ENCODE measurements around the gene ANTXRL.
"Not testable (repeated sequence)": the region's sequence is repeated elsewhere in the genome, so short reads cannot be mapped to it uniquely, and the experiment has no call there.

Gene ANTXRL

DNA sequence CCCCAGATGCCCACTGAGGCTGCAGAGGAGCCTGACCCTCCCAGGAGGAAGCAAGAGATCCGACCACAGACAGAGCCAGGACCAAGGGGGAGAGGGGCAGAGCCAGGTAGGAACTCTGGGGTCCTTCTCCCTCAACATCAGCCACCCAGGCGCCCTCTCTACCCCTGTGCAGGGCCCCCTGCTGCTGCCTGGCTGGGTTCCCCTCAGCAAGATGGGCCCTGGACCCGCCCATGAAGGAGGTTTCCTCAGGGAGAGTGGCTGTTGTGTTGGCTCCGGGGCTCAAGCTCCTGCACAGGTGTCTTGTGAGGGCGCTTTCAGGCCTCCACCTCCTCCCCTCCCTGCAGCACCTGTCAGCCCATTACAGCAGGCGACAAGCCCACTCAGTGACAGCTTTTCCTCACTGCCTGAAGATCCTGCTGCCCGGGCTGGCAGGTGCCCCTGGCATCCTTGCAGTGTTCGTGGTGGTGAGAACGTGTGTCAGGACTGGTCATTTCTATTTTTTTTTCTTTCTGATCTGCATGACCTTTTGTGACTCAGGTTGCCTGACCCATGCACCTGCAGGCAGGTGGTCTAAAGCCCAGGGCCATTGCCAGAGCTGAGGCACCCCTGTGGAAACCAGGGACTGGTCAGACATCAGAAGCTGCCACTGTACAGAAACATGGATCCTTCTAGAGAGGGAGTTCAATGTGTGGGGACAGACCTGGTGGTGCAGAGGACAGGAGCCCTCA, 37.0 kb upstream of the ANTXRL start:
- H3K27me3 ChIP-seq (ENCODE audit: low read depth, low read length); H3K4me1 ChIP-seq (ENCODE audit: control insufficient read depth in 1 of 2, insufficient read depth in 2 of 2, low read length in 2 of 2); H3K27ac ChIP-seq (ENCODE audit: low read length): not testable (repeated sequence)

DNA sequence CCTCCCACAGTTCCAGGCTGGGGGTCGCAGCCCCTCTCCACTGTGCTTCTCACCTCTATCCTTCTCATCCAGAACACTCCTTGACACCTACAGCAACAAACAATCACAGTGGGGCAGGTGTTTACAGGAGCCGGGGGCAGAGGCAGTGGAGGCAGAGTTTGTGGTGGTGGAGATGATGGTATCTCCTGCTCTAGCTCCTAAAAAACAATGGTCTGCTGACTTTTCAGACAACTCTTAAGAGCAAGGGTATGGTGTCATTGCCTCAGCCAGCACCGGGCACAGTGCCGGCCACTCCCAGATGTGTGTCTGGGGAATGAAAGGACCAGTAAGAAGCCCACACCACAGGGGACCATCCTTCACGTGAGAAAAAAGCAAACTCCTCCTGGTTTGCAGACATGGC, 36.3 kb upstream of the ANTXRL start:
- Histone ChIP-seq H3K36me3 (ENCODE audit: control insufficient read depth in 1 of 2, insufficient read depth in 2 of 2, low read length in 2 of 2) (no peaks in the 10 kb centered on the region), H3K4me1 (ENCODE audit: control insufficient read depth in 1 of 2, insufficient read depth in 2 of 2, low read length in 2 of 2) (no peaks in the 10 kb centered on the region), H3K9me3 (ENCODE audit: control insufficient read depth in 1 of 2, low read length in 2 of 2) (no peaks in the 10 kb centered on the region), H3K4me3 (ENCODE audit: low read depth in 1 of 2, low read length in 2 of 2) (no peak overlapping the region), H3K27me3 (ENCODE audit: low read depth, low read length) (no peaks in the 10 kb centered on the region), H3K27ac (ENCODE audit: low read length) (no peak overlapping the region)

More for the DNA sequence above, 37.0 kb upstream of the ANTXRL start:
- not testable (repeated sequence) for H3K36me3 ChIP-seq (ENCODE audit: control insufficient read depth in 1 of 2, insufficient read depth in 2 of 2, low read length in 2 of 2); H3K9me3 ChIP-seq (ENCODE audit: control insufficient read depth in 1 of 2, low read length in 2 of 2); H3K4me3 ChIP-seq (ENCODE audit: low read depth in 1 of 2, low read length in 2 of 2)

DNA sequence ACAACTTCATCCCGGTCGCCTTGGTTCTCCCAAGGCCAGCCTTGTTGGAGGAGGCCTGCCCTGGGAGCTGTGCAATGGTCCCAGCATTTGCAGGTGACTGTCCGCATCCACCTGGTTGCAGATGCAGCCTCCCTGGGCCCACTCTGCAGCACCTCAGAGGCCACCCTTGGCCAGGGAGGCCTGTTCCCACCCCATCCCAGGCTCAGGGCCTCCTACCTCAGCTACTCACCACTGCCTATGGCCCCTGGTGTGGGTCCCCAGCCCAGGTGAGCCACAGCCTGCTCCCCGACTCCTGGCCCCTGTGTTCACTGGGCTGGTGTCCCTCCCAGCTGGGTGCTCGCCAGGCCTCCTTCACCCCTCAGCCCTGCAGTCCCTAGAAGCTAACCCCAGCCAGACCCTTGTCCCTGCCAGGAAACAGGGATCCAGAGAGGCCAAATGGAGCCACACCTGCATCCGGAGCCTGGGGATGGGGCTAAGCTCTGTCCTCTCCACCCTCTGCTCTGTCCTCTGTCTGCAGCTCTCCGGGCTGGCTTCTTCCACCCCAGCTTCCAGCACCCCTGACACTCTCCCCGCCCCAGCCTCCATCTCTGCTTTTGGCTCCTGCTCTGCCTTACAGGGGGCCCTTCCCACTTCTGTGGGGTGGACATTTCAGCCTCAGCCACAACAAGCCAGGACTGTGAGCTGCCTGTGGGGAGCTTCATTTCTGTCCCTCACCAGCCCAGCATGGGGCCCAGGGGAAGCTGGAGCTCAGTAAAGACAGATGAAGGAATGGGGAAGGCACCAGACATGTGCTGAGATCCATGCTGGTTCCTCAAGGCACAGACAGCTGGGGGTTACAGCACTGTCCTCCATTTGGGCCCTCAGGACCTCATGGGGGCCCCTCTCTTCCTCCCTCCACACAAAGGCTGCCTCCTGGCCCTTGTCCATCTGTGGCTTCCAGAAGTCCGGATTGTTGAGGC, 35.6 kb upstream of the ANTXRL start:
- Histone ChIP-seq H3K27me3 (ENCODE audit: low read depth, low read length) (no peaks in the 10 kb centered on the region), H3K9me3 (ENCODE audit: control insufficient read depth in 1 of 2, low read length in 2 of 2) (no peaks in the 10 kb centered on the region), H3K4me1 (ENCODE audit: control insufficient read depth in 1 of 2, insufficient read depth in 2 of 2, low read length in 2 of 2) (no peaks in the 10 kb centered on the region), H3K4me3 (ENCODE audit: low read depth in 1 of 2, low read length in 2 of 2) (no peak overlapping the region), H3K36me3 (ENCODE audit: control insufficient read depth in 1 of 2, insufficient read depth in 2 of 2, low read length in 2 of 2) (no peaks in the 10 kb centered on the region), H3K27ac (ENCODE audit: low read length) (no peak overlapping the region)

DNA sequence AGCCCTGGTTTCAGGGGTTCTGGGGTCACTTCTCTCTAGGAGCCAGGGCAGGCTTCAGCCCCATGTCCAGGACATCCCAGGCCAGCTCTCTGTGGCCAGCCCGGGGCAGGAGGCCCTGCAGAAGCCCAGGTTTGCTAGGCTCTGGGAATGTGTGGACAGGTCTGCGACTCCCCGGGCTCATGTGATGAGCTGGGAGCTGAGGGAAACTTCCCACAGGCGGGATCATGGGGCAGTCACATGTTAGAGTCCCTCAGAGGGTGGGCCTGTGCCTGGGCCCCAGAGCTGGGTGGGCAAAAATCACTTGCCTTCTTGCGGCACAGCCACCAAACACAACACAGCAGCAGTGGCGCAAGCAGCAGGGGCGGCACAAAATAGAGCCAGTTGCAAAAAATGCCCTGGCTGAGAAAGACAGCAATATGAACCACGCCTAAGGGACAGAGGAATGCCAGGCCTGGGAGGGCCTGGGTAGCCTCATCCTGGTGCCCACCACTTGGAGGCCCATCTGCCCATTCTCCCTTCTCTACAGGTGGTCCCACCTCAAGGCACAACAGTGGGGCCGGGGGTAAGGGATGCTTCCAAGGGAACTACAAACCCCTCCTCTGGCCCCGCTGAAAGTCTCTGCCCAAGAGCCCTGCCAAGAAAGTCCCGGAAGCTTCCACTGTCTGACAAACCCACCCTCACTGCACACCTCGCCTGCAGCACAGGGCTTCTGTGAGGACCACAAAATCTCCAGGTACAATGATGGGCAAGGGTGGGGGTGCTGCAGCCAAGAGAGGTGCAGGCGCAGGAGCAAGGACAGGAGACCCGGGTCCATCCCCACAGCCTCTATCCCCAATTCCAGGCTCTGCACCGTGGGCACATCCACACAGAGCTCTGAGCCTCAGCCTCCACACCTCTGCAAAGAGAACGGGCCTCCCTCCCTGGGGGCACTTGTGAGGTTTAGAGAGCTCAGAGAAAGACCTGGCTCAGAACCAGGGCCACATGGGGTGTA, 34.6 kb upstream of the ANTXRL start:
- no peaks in the 10 kb centered on the region for H3K4me1 ChIP-seq (ENCODE audit: control insufficient read depth in 1 of 2, insufficient read depth in 2 of 2, low read length in 2 of 2)
- H3K4me3 ChIP-seq (ENCODE audit: low read depth in 1 of 2, low read length in 2 of 2), result no peak overlapping the region
- no peak overlapping the region for H3K27ac ChIP-seq (ENCODE audit: low read length)
- no peaks in the 10 kb centered on the region for H3K27me3 ChIP-seq (ENCODE audit: low read depth, low read length)
- H3K36me3 ChIP-seq (ENCODE audit: control insufficient read depth in 1 of 2, insufficient read depth in 2 of 2, low read length in 2 of 2), result no peaks in the 10 kb centered on the region
- no peaks in the 10 kb centered on the region for H3K9me3 ChIP-seq (ENCODE audit: control insufficient read depth in 1 of 2, low read length in 2 of 2)

DNA sequence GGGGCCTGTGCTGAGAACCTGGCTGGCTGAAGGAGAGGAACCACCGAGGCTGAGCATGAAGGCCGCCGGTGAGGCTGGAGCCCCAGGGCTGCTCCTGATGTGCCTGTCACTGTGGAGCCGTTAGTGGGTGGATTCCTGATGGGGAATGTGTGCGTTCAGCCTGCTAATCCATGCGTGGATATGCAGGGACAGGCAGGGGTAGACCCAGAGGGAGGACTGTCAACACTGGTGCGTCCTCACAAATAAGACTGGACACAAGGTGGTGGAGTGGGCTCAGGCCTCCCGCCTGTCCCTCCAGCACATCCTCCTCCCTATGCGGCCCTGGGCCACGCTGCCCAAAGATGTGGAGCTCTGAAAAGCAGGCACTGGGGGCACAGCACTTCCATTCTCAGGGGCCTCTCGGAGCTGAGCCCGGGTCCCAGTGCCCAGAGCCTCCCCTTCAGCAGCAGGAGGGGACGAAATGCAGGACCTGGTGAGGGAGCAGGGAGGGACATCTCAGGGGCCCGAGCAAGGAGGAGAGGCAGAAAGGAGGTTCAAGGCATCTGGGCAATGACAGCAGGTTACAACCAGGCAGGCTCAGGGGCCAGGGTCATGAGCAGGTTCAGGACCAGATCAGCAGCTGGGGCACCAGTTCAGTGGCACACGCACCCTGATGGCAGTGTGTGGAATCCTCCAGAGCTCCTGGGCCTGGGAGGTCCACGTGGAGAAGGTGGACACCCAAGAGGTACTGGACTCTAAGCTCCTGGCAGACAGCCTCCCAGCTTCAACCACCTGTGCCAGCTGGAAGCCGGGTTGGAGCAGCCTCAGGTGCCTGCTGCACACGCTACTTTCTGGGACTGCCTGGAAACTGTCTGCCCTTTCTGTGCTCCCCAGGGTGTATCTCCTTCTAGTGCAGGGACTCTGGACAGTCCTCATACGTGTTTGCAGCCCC, 33.5 kb upstream of the ANTXRL start:
- Histone ChIP-seq H3K4me3 (ENCODE audit: low read depth in 1 of 2, low read length in 2 of 2) (no peak overlapping the region), H3K27me3 (ENCODE audit: low read depth, low read length) (no peaks in the 10 kb centered on the region), H3K4me1 (ENCODE audit: control insufficient read depth in 1 of 2, insufficient read depth in 2 of 2, low read length in 2 of 2) (no peaks in the 10 kb centered on the region), H3K9me3 (ENCODE audit: control insufficient read depth in 1 of 2, low read length in 2 of 2) (no peaks in the 10 kb centered on the region), H3K27ac (ENCODE audit: low read length) (no peak overlapping the region), H3K36me3 (ENCODE audit: control insufficient read depth in 1 of 2, insufficient read depth in 2 of 2, low read length in 2 of 2) (no peaks in the 10 kb centered on the region)

DNA sequence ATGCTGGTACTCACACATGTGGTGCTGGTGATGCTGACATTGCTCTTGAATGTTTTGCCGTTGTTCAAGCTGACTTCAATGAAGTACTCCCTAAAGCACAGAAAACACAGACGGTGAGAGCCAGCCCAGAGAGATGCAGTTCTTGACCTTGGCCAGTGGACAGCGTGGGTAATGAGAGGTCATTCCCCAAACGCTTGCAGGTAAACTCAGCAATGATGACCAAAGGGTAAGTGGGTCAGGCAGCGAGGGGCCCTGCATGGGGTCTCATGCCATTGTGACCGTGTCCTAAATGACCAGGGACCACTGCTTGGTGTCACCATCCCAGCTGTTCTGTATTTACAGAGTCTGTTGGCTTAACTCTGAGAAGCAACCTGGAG, 32.8 kb upstream of the ANTXRL start:
- no peaks in the 10 kb centered on the region for H3K9me3 ChIP-seq (ENCODE audit: control insufficient read depth in 1 of 2, low read length in 2 of 2)
- no peaks in the 10 kb centered on the region for H3K36me3 ChIP-seq (ENCODE audit: control insufficient read depth in 1 of 2, insufficient read depth in 2 of 2, low read length in 2 of 2)
- H3K4me1 ChIP-seq (ENCODE audit: control insufficient read depth in 1 of 2, insufficient read depth in 2 of 2, low read length in 2 of 2), result no peaks in the 10 kb centered on the region
- no peaks in the 10 kb centered on the region for H3K27me3 ChIP-seq (ENCODE audit: low read depth, low read length)
- H3K27ac ChIP-seq (ENCODE audit: low read length), result no peak overlapping the region
- no peak overlapping the region for H3K4me3 ChIP-seq (ENCODE audit: low read depth in 1 of 2, low read length in 2 of 2)

DNA sequence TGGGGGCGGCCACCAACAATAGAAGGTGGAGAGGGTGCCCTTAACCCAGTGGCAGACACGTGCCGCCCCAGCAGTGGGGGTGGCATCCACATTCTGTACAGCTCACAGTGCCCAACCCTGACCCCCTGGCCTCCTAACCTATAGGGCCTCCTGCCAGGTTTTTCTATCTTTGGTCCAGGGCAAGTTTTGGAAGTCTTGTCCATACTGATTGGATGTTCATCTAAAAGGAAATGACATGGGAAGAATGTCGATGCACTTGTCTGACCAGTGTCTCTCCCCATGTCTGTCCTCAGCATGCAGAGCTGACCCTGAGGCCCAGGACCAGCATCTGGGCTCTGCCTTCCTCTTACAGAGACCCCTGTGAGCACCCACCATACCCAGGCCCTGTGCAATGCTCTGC, 32.3 kb upstream of the ANTXRL start:
- Histone ChIP-seq H3K4me1 (ENCODE audit: control insufficient read depth in 1 of 2, insufficient read depth in 2 of 2, low read length in 2 of 2) (no peaks in the 10 kb centered on the region), H3K36me3 (ENCODE audit: control insufficient read depth in 1 of 2, insufficient read depth in 2 of 2, low read length in 2 of 2) (no peaks in the 10 kb centered on the region), H3K27me3 (ENCODE audit: low read depth, low read length) (no peaks in the 10 kb centered on the region), H3K9me3 (ENCODE audit: control insufficient read depth in 1 of 2, low read length in 2 of 2) (no peaks in the 10 kb centered on the region), H3K27ac (ENCODE audit: low read length) (no peak overlapping the region), H3K4me3 (ENCODE audit: low read depth in 1 of 2, low read length in 2 of 2) (no peak overlapping the region)

DNA sequence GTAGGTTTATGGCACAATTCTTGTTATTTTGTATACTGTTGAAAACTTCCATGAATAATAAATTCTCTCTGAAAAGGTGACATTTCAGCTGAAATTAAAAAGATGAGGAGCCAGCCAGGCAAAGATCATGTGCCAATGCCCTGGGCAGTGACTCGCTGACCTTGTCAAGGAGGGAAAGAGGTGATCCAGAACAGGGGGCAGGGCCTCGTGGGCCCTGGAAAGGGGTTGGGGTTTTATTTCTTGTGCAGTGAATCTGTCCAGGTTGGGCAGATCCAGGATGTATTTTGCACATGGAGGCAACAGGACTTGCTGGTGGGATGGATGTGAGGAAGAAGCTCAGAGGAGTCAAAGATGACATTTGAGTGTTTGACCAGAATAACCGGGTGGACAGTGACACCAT, 31.6 kb upstream of the ANTXRL start:
- not testable (repeated sequence) for H3K9me3 ChIP-seq (ENCODE audit: control insufficient read depth in 1 of 2, low read length in 2 of 2); H3K4me3 ChIP-seq (ENCODE audit: low read depth in 1 of 2, low read length in 2 of 2); H3K27me3 ChIP-seq (ENCODE audit: low read depth, low read length); H3K27ac ChIP-seq (ENCODE audit: low read length); H3K36me3 ChIP-seq (ENCODE audit: control insufficient read depth in 1 of 2, insufficient read depth in 2 of 2, low read length in 2 of 2); H3K4me1 ChIP-seq (ENCODE audit: control insufficient read depth in 1 of 2, insufficient read depth in 2 of 2, low read length in 2 of 2)

DNA sequence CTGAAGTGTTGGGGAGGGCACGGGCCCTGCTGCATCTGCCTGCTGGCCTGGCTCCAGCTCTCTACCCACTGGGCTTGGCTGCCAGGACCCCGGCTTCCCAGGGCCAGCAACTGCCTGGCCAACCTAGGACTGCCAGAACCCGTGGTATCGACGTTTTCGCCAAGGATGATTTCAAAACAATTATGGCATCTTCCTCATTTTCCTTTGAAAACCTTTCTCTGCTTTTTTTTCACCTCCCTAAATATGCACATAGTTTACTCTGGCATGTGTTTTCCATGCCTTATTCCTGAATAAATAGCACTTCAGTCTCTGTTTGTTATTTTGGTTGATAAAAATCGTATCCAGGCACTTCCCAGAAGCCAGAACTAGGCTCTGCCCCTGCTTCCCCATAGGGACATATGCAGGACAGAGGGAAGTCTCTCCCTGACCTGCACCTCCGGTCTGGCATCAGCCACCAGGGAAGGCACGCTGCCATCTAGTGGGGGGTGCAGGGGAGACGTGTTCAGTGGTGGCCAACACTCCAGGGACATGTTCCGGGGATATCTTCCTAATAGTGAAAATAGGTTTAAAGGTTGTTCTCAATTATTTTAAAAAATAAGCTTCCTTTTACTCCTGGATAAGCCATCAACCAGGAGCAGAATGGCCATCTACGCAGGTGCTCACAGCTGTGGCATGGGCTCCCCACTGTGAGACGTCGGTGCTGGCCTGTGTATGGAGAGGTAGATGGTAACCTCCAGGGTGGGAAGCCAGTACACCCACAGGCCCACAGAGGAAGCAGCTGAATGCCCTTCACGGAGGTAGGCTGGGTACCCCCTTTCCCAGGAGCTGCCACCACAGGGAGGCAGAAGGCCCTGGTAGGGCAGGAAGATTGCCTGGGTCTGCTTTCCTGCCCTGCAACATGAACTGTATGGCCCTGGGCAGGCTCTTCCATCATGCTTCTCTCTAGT, 30.7 kb upstream of the ANTXRL start:
- no peak overlapping the region for H3K27ac ChIP-seq (ENCODE audit: low read length)
- no peaks in the 10 kb centered on the region for H3K4me1 ChIP-seq (ENCODE audit: control insufficient read depth in 1 of 2, insufficient read depth in 2 of 2, low read length in 2 of 2)
- no peaks in the 10 kb centered on the region for H3K27me3 ChIP-seq (ENCODE audit: low read depth, low read length)
- H3K9me3 ChIP-seq (ENCODE audit: control insufficient read depth in 1 of 2, low read length in 2 of 2), result no peaks in the 10 kb centered on the region
- no peak overlapping the region for H3K4me3 ChIP-seq (ENCODE audit: low read depth in 1 of 2, low read length in 2 of 2)
- no peaks in the 10 kb centered on the region for H3K36me3 ChIP-seq (ENCODE audit: control insufficient read depth in 1 of 2, insufficient read depth in 2 of 2, low read length in 2 of 2)
